Stimulated activated CD4-positive, alpha-beta T cell treated with anti-CD3 and anti-CD28 coated beads, Interleukin-4, amount 100 ng/mL, for 24 hours (primary cell): ENCODE results near the gene LTBP3.
"Not testable (repeated sequence)": the region's sequence is repeated elsewhere in the genome, so short reads cannot be mapped to it uniquely, and the experiment has no call there.

Experiments used
- DNase-seq: peaks from one replicate; pipeline ENCODE4 v3.0.0-alpha.2; 2020

LTBP3 gene

GRCh38 chr11:65571420-65571819, 13.3 kb upstream of the LTBP3 start:
- DNase-seq: no peak

DNA sequence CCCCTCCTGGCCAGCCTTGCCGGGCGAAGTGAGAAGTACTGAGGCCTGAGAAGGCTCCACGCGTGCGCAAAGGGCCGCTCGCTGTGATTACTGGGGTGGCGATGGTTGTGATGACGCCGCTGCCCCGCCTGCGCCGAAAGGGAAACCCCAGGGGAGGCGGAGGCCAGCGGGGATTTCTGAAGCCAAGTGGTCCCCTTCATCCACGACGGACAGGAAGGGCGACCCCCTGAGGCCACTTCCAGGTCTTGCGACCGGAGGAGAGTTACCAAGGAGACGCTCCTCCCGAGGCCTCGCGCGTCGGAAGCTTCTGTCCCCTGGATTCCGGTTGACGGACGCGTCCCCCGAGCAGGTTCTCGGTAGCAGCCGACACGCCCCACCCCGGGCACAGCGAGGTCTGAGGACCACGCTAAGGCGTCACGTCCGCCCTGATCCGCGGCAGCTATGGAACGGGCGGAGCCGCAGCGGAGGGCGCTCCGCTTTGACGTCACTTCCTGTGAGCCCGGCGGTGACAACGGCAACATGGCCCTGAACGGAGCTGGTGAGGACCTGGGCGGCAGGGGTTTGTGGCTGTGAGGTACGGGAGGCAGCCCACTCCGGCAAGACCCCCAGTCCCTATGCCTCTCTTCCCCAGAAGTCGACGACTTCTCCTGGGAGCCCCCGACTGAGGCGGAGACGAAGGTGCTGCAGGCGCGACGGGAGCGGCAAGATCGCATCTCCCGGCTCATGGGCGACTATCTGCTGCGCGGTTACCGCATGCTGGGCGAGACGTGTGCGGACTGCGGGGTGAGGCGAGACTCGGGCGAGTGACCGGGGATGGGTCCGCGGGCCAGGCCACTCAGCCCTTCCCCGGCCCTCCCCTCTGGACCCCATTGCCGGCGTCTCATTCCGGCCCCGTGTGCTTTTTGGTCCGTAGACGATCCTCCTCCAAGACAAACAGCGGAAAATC, 12.1 kb upstream of the LTBP3 start, which contains the start of gene ZNRD2:
Gene ZNRD2 (plus strand): TSS at position 505 of the 946 bp plus-strand sequence. CDS start 15 bp downstream, at position 520.
- peak; percentile 99 for DNase-seq

DNA sequence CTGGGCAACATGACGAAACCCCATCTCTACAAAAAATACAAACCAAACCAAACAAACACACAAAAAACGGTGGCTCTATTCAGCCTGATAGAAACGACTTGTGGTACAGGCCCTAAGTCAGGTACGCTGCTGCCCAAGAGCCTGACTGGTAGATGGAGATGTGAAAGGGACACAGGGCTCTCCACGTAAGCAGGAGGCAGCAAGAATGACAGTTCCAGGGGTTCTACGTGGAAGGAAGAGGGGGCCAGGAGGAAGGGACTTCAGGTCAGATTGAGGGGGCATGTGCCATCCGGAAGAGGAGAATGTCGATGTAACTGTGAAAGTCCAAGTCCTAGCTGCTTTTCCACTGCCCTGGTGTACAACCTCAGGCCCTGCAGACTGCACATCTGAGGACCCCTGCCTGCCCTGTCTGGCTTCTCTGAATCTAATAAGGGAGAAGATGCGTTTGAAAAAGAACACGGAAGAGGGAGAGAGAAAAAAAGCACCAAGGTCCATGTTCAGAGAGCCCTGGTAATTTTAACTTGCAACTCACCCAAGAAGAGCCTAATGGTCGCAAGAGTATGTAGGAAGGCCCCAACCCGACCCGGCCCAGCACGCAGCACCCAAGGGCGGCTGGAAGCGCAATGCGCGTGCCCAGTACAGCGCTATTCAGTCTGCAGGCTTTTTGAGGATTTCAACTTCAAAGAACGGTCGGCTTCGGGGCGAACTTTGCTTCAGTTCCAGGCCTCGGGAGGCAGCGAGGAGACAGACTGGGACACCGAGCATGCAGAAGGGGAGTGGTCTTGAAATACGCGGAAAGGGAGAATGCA, 11.2 kb upstream of the LTBP3 start:
- DNase-seq: no peak

- no peak for DNase-seq
These were observed 7.7 kb upstream of the LTBP3 start for GRCh38 chr11:65565624-65566453.

- not testable (repeated sequence) for DNase-seq
These were observed 6.9 kb upstream of the LTBP3 start for GRCh38 chr11:65564879-65565559.

DNA sequence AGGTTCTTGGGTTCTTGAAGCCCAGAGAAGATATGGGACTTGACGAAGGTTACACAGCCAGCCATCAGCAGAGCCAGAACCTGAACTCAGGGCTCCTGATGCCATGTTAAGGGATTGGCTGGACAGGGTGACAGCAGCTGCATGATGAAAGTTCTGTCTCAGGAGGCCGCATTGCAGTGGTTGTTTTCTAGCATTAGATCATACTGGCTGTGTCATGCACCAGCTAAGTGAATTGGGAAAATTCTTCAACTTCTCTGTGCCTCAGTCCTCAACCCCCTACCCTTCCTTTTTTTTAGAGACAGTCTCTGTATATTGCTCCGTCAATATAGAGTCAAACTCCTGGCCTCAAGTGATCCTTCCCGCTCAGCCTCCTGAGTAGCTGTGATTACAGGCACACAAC, 5.4 kb upstream of the LTBP3 start:
- no peak for DNase-seq

- no peak for DNase-seq
These were observed 4.6 kb upstream of the LTBP3 start for GRCh38 chr11:65562788-65563187.

- DNase-seq: no peak
These were observed 3.9 kb upstream of the LTBP3 start for GRCh38 chr11:65562020-65562419.

DNA sequence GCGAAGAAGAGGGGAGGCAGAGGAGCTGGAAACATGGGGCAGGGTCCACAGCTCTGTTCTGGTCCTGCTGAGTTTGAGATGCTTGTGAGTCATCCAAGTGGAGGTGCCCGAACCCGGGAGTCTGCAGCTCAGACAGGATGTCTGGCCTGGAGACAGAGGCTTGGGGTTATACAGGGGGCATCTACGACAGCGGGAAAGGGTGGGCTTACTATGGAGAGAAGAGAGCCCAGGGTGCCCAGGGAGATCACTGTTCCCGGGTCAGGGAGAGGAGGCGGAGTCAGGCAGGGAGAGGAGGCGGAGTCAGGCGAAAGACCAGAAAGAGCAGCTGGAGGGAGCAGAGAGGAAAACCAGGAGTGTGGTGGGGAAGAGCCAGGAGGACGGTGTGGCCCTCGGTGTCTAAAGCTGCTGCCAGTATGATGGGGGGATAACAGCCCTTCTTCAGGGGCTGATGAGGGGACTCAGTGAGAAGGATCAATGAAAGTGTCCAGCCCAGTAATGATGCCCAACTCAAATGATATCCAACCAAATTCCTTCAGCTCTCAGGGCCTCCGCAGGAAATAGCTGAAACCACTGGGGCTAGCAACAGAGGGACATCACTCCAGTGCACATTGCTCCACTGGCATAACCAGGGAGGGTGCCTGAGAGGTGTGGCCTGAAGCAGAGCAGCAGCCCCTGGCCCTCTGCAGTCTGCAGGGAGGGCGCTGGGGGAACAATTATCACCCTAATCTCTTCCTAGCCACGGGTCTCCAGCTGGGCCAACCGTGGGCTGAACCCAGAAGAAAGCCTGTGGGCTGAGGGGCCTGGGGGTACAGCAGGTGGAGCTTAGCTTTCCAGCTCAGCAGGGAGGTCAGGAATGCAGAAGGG, 2.6 kb upstream of the LTBP3 start:
- DNase-seq: no peak

DNA sequence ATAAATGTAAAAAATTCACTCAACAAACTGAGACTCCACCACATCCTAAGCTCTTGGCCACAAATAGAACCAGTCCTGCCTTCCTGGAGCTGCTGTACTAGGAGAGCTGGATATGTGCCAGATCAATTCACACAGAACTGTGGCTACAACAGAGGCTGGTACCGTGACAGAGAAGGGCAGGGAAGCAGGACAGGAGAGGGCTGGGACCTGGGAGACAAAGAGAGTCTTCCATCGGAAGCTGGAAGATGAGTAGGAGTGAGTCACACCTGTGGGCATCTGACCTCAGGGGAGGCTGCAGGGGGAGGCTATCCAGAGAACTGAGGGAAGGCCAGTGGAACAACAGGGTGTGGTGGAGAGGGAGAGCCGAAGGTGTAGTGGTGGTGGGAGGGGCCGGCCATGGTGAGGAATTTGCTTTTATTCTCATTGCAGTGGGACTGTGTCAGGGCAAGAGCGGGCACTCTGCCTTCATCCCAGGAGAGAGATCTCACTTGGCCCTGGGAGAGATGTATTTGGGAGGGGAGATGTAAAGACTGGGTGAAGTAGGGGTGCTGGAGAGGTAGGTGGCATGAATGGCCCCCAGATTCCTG, 1.9 kb upstream of the LTBP3 start:
- no peak for DNase-seq

GRCh38 chr11:65559535-65559934, 1.4 kb upstream of the LTBP3 start:
- no peak for DNase-seq

- DNase-seq: no peak
These were observed 861 bp upstream of the LTBP3 start for GRCh38 chr11:65558930-65559509.

- DNase-seq: no peak
These were observed 718 bp downstream of the LTBP3 start for GRCh38 chr11:65557280-65558001.

DNA sequence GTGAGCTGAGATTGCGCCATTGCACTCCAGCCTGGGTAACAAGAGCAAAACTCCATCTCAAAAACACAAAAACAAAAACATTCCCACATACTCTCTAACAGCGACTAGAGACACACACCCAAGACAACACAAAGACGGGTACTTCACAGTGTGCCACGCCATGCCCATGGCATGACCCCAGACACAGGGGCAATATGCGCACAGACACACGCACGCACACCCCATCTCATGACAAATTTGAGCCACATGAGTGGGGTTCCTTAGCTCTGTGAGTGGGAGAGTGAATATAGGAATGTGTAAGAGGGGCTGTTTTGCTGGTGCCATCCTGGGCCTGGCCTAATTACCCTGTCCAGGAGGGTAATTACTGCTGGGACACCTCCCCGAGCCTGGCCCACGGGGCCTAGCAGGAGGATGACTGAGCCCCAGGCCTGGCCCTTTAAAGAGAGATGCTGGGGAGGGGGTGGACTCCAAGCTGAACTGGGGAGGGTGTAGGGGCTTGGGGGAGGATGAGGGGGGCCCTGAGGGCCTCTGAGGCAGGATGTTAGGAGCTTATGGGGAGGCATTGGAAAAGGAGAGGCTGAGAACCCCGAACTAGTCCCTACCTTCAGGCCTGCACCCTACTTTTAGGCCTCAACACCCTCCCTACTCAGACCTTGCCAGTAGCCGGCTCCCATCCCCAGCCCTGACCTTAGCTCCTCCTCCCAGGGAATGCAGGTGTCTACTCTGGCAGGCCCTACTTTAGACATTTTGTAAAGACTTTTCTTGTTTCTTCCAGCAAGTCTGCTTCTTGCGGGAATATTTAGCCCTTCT, 1.5 kb downstream of the LTBP3 start:
- no peak for DNase-seq

GRCh38 chr11:65555693-65556231, 2.4 kb downstream of the LTBP3 start:
- no peak for DNase-seq

DNA sequence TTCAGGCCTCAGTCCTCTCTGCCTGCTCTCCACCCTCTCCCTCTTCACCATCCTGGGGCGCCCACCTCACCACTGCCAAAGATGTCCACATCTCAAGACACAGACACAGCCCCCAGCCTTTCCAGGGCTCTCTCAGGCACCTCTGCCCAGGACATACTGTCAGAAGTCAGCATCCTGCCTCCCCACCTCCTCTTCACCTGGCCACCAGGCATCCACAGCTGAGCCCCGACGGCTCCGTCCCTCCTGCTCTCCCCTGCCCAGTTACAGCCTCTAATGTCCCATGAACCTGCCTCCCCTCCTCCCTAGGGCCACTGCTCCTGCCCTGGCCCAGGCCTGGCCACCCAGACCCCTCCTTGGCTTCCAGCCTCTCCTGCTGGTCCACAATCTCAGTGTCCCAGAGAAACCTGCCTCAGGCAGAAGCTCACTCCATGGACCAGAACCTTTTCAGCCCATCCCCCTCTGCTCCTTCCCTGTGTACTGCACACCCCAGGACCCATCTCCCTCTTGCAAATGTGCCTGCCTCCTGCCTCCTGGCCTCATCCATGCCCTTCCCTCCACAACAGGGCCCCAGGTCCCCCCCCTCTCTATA, 3.2 kb downstream of the LTBP3 start:
- DNase-seq: no peak

GRCh38 chr11:65554057-65554818, 3.9 kb downstream of the LTBP3 start:
- DNase-seq: no peak
